CD14-positive monocyte (primary cell): ENCODE results near the gene ADAM8. TPM values are rescaled to one million over a fixed set of nuclear protein-coding genes. Genes with fewer than 3 reads are reported as not detected.

Source experiments
- DNase-seq, 3 donors: peaks; one replicate each; pipeline ENCODE4 v3.0.0-alpha.2; 2011 to 2022
- H2AFZ ChIP-seq: 2 replicates; pipeline ENCODE4 v1.6.0; 2012; ENCODE audit warnings: mild to moderate bottlenecking, low read depth, low read length, inconsistent platforms; ENCODE audit not compliant: insufficient read depth, poor library complexity, severe bottlenecking
- H3K27ac ChIP-seq, 2 donors: 1 replicate in 1 of 2; 2 replicates in 1 of 2; pipeline ENCODE4 v1.5.1; 2012 to 2013; ENCODE audit warnings: low read length in 2 of 2, control low read depth in 1 of 2, inconsistent platforms in 1 of 2, low read depth in 1 of 2, mild to moderate bottlenecking in 1 of 2
- H3K27me3 ChIP-seq, 2 donors: one replicate each; pipeline versions ENCODE4 v1.6.0 to v1.6.1; 2011 to 2013; ENCODE audit warnings: low read length in 2 of 2; ENCODE audit not compliant: control insufficient read depth in 2 of 2, insufficient read depth in 2 of 2
- H3K36me3 ChIP-seq, 2 donors: replicated peaks in 1 of 2; 1 replicate in 1 of 2; 2 replicates in 1 of 2; pipeline versions ENCODE4 v1.5.1 to v1.6.1; 2012 to 2013; ENCODE audit warnings: low read length in 2 of 2, control low read depth in 1 of 2, inconsistent platforms in 1 of 2, mild to moderate bottlenecking in 1 of 2; ENCODE audit not compliant: insufficient read depth in 2 of 2, control insufficient read depth in 1 of 2
- H3K4me1 ChIP-seq, 2 donors: 1 replicate in 1 of 2; 2 replicates in 1 of 2; pipeline versions ENCODE4 v1.5.1 to v1.6.1; 2012 to 2013; ENCODE audit warnings: low read length in 2 of 2, control low read depth in 1 of 2, inconsistent platforms in 1 of 2, mild to moderate bottlenecking in 1 of 2, moderate library complexity in 1 of 2; ENCODE audit not compliant: insufficient read depth in 2 of 2, control insufficient read depth in 1 of 2
- H3K4me2 ChIP-seq: replicated peaks from 2 replicates; pipeline ENCODE3; 2012; ENCODE audit warnings: low read length, moderate library complexity, mild to moderate bottlenecking; ENCODE audit not compliant: poor library complexity, severe bottlenecking; ENCODE audit errors: extremely low read depth
- H3K4me3 ChIP-seq, 3 experiments: fragments of 200-600 bp in 1 of 3; sonication (generic) in 1 of 3; replicated peaks in 1 of 3; 1 replicate in 2 of 3; 2 replicates in 1 of 3; pipeline ENCODE4 v1.5.1; 2011 to 2013; ENCODE audit warnings: low read length in 3 of 3, mild to moderate bottlenecking in 3 of 3, control low read depth in 2 of 3, low read depth in 2 of 3, inconsistent platforms in 1 of 3, moderate library complexity in 1 of 3
- H3K79me2 ChIP-seq: 2 replicates; pipeline ENCODE4 v1.6.0; 2012; ENCODE audit warnings: mild to moderate bottlenecking, control low read depth, inconsistent platforms, low read length, moderate library complexity; ENCODE audit not compliant: insufficient read depth
- H3K9ac ChIP-seq: 2 replicates; pipeline ENCODE4 v1.6.0; 2017; ENCODE audit warnings: low read length, mild to moderate bottlenecking; ENCODE audit not compliant: insufficient read depth, poor library complexity, severe bottlenecking
- H3K9me3 ChIP-seq, 2 donors: replicated peaks in 1 of 2; 1 replicate in 1 of 2; 2 replicates in 1 of 2; pipeline versions ENCODE4 v1.5.1 to v1.6.1; 2012 to 2013; ENCODE audit warnings: low read length in 2 of 2, control low read depth in 1 of 2; ENCODE audit not compliant: control insufficient read depth in 1 of 2, insufficient read depth in 1 of 2
- H4K20me1 ChIP-seq: 2 replicates; pipeline ENCODE4 v1.6.0; 2012; ENCODE audit warnings: mild to moderate bottlenecking, low read length, control low read depth, moderate library complexity; ENCODE audit not compliant: insufficient read depth
- H3K27ac Mint-ChIP-seq, 7 donors: one replicate each; pipeline ENCODE4 v1.8.0; 2020; ENCODE audit warnings: mild to moderate bottlenecking in 7 of 7, mixed read lengths in 7 of 7, moderate library complexity in 6 of 7, inconsistent platforms in 2 of 7
- H3K27me3 Mint-ChIP-seq, 3 donors: one replicate each; pipeline ENCODE4 v1.8.0; 2021 to 2022; ENCODE audit warnings: low read depth in 3 of 3, mild to moderate bottlenecking in 3 of 3, mixed read lengths in 3 of 3, moderate library complexity in 3 of 3, inconsistent platforms in 1 of 3
- H3K36me3 Mint-ChIP-seq, 2 donors: one replicate each; pipeline ENCODE4 v1.8.0; 2020; ENCODE audit warnings: mixed read lengths in 2 of 2, inconsistent platforms in 1 of 2, mild to moderate bottlenecking in 1 of 2
- H3K4me1 Mint-ChIP-seq: one replicate; pipeline ENCODE4 v1.8.0; 2020; ENCODE audit warnings: mild to moderate bottlenecking, mixed read lengths
- H3K4me3 Mint-ChIP-seq, 2 donors: one replicate each; pipeline ENCODE4 v1.8.0; 2020; ENCODE audit warnings: mild to moderate bottlenecking in 2 of 2, mixed read lengths in 2 of 2, moderate library complexity in 1 of 2
- H3K9me3 Mint-ChIP-seq, 7 donors: one replicate each; pipeline ENCODE4 v1.8.0; 2020 to 2022; ENCODE audit warnings: mixed read lengths in 7 of 7, mild to moderate bottlenecking in 6 of 7, moderate library complexity in 6 of 7, inconsistent platforms in 2 of 7
- CTCF ChIP-seq: fragments of 200-600 bp; IDR thresholded peaks from one replicate; pipeline ENCODE4 v1.8.0; 2022; ENCODE audit warnings: antibody characterized with exemption, mild to moderate bottlenecking
- WGBS: methylation state at CpG from one replicate; pipeline ENCODE4 v1.1.5; 2013; ENCODE audit warnings: missing lambda C conversion rate; ENCODE audit not compliant: insufficient coverage; 5-methylcytosine and 5-hydroxymethylcytosine counted together
- intact Hi-C, 2 donors: fragments of 100-400 bp; cut with micrococcal nuclease; formaldehyde crosslinking; loops; one replicate each; pipeline versions ENCODE4 v1.15.0 to v1.15.1; 2023
- polyA plus RNA-seq, 3 donors: library from polyadenylated mRNA; depleted of rRNA in 1 of 3; unstranded in 2 of 3; stranded (reverse) in 1 of 3; fragments of 300-500 nt in 2 of 3; fragments of >200 nt in 1 of 3; fragmentation: Illumina TruSeq in 2 of 3; gene quantifications; 1 replicate in 2 of 3; 2 replicates in 1 of 3; pipeline ENCODE4 v1.2.3, GENCODE V29; 2012 to 2021

The ADAM8 gene
- polyA plus RNA-seq, 3 donors: 32.7 to 228 (median 72.8) TPM

- peaks cover 75% of the 10 kb centered on the region for H4K20me1 ChIP-seq
- Mint-ChIP-seq H3K36me3 (peaks cover 37 to 48% of the 10 kb centered on the region in 2 donors), H3K4me1 (peaks cover 24% of the 10 kb centered on the region), H3K4me3 (no peak overlapping the region), H3K27me3 (peaks cover 0 to 18% (median 2%) of the 10 kb centered on the region in 3 donors), H3K27ac (no peak overlapping the region), H3K9me3 (peaks cover 0 to 2% (median 0%) of the 10 kb centered on the region in 7 donors)
- no peak overlapping the region for H3K4me2 ChIP-seq
- no peak overlapping the region for H3K4me3 ChIP-seq
- peaks cover 58 to 59% of the 10 kb centered on the region in 2 donors for H3K36me3 ChIP-seq
- peaks cover 39 to 46% of the 10 kb centered on the region in 2 donors for H3K4me1 ChIP-seq
- WGBS: 96% methylated on average over 25 of the region's 25 CpGs
- peaks cover 36% of the 10 kb centered on the region for H3K79me2 ChIP-seq
- no peaks in the 10 kb centered on the region for H3K9me3 ChIP-seq
- no peak overlapping the region for H3K27ac ChIP-seq
- no peak overlapping the region for H3K9ac ChIP-seq
- DNase-seq: no peak
- no peak overlapping the region for H2AFZ ChIP-seq
- no peak for TF ChIP-seq CTCF
- H3K27me3 ChIP-seq: no peaks in the 10 kb centered on the region
- intact Hi-C loops: no loop called here
These were observed 3.7 kb downstream of the ADAM8 start for GRCh38 chr10:133272964-133273420.

GRCh38 chr10:133272301-133272963, 4.2 kb downstream of the ADAM8 start:
- Histone ChIP-seq H3K79me2 (peaks cover 35% of the 10 kb centered on the region), H3K9ac (no peak overlapping the region), H3K27me3 (no peaks in the 10 kb centered on the region), H3K36me3 (peaks cover 61 to 64% of the 10 kb centered on the region in 2 donors), H3K9me3 (no peaks in the 10 kb centered on the region), H4K20me1 (peaks cover 81% of the 10 kb centered on the region), H3K4me3 (no peak overlapping the region), H3K4me1 (peaks cover 33 to 41% of the 10 kb centered on the region in 2 donors), H3K4me2 (no peak overlapping the region), H3K27ac (no peak overlapping the region), H2AFZ (no peak overlapping the region)
- Mint-ChIP-seq H3K27ac (peak overlapping the region in 2 of 7 donors; percentile 43 to 58), H3K4me3 (peak overlapping the region in 1 of 2 donors; percentile 42), H3K36me3 (peaks cover 37 to 54% of the 10 kb centered on the region in 2 donors), H3K9me3 (peaks cover 0 to 2% (median 0%) of the 10 kb centered on the region in 7 donors), H3K27me3 (peaks cover 0 to 18% (median 2%) of the 10 kb centered on the region in 3 donors), H3K4me1 (peaks cover 19% of the 10 kb centered on the region)
- intact Hi-C loops: no loop called here
- DNase-seq: no peak
- TF ChIP-seq CTCF: no peak
- 91% methylated on average over 18 of the region's 29 CpGs for WGBS
